H1 (cell line): Measurements from ENCODE around the gene POLR3F. TPM values are rescaled to one million over a fixed set of nuclear protein-coding genes. Genes with fewer than 3 reads are reported as not detected.

Source experiments
- CREB1 ChIP-seq: IDR thresholded peaks from 2 replicates; pipeline ENCODE4 v1.6.1; 2012; ENCODE audit warnings: inconsistent platforms
- EP300 ChIP-seq, 2 experiments: IDR thresholded peaks; 1 replicate in 1 of 2; 2 replicates in 1 of 2; pipeline ENCODE4 v1.6.1; 2011 to 2012; ENCODE audit warnings: low read depth in 2 of 2, low read length in 2 of 2, mild to moderate bottlenecking in 2 of 2, borderline replicate concordance in 1 of 2, inconsistent platforms in 1 of 2, moderate library complexity in 1 of 2
- JUND ChIP-seq: IDR thresholded peaks from 2 replicates; pipeline ENCODE4 v1.6.1; 2011; ENCODE audit warnings: mild to moderate bottlenecking, improper control_type of control experiment, low read length
- KDM4A ChIP-seq: IDR thresholded peaks from one replicate; pipeline ENCODE4 v1.7.1; 2012; ENCODE audit warnings: low read depth, mild to moderate bottlenecking, moderate library complexity, low read length, inconsistent platforms; ENCODE audit not compliant: severe bottlenecking
- MAX ChIP-seq: IDR thresholded peaks from 2 replicates; pipeline ENCODE4 v1.6.1; 2012; ENCODE audit warnings: inconsistent platforms
- POU5F1 ChIP-seq: IDR thresholded peaks from 2 replicates; pipeline ENCODE4 v1.6.1; 2011; ENCODE audit warnings: low read depth, mild to moderate bottlenecking, low read length, moderate library complexity
- SIN3A ChIP-seq, 2 experiments: IDR thresholded peaks in 1 of 2; conservative IDR thresholded peaks in 1 of 2; 2 replicates each; pipeline ENCODE4 v1.6.1; 2011 to 2012; ENCODE audit warnings: low read length in 2 of 2, improper control_type of control experiment in 1 of 2, low read depth in 1 of 2, mild to moderate bottlenecking in 1 of 2
- SIX5 ChIP-seq: IDR thresholded peaks from 2 replicates; pipeline ENCODE4 v1.6.1; 2011; ENCODE audit warnings: mild to moderate bottlenecking, low read depth, low read length
- SUZ12 ChIP-seq: fragments of 200-600 bp; sonication (generic); IDR thresholded peaks from 2 replicates; pipeline ENCODE4 v1.6.1; 2012; ENCODE audit warnings: mild to moderate bottlenecking, inconsistent platforms, low read length, moderate library complexity, mixed read lengths
- TEAD4 ChIP-seq: IDR thresholded peaks from 2 replicates; pipeline ENCODE4 v1.6.1; 2012; ENCODE audit warnings: low read depth, low read length, inconsistent platforms, mixed read lengths
- YY1 ChIP-seq: IDR thresholded peaks from 2 replicates; pipeline ENCODE4 v1.6.1; 2011; ENCODE audit warnings: low read depth, mild to moderate bottlenecking, low read length
- polyA plus RNA-seq, 7 experiments: library from polyadenylated mRNA; depleted of rRNA in 3 of 7; stranded (reverse) in 5 of 7; unstranded in 2 of 7; fragments of >200 nt in 5 of 7; fragments of 200-250 nt in 2 of 7; gene quantifications; 1 replicate in 5 of 7; 2 replicates in 1 of 7; 4 replicates in 1 of 7; pipeline versions ENCODE4 v1.2.1 to v1.2.3, GENCODE V29; 2011 to 2013; ENCODE audit warnings: missing spikeins in 2 of 7, mixed read lengths in 2 of 7
- total RNA-seq: library from RNA; stranded (reverse); fragmentation: NEBNext Ultra II Directional; extraction: Animal tissue kit (Norgen Biotek cat#: 25700); gene quantifications from 2 replicates; pipeline ENCODE4 v1.2.1, GENCODE V29; 2021
- TF ChIP-seq, protein P1 (sequence below): IDR thresholded peaks from 2 replicates; pipeline ENCODE4 v1.6.1; 2012; ENCODE audit warnings: inconsistent platforms
- TF ChIP-seq, protein P2 (sequence below): IDR thresholded peaks from 2 replicates; pipeline ENCODE4 v1.6.1; 2012; ENCODE audit warnings: low read length, inconsistent platforms

The POLR3F gene
- total and polyA plus RNA-seq, 2 of the 8 experiments (the other 6 are each of a cell fraction or from before 2014, with no cell fraction given) = 5.7 to 14.0 TPM

GRCh38 chr20:18466894-18467730 lies at the start of gene POLR3F, which contains the start of gene DZANK1 (continued):
- TF ChIP-seq SUZ12 (no peak), MAX (peak; percentile 45; the same call in 1 of the 2 replicates), POU5F1 (no peak), KDM4A (peak; percentile 100), TEAD4 (no peak), EP300 (IDR thresholded peaks at IDR 0.05; ENCODE audit: borderline replicate concordance in 1 of 2, low read depth in 2 of 2, low read length in 2 of 2) (0 out of 3 replicates have a peak, but pooled peaks of 1 of the 2 experiments have one; percentile 9), JUND (no peak), SIN3A (conservative IDR thresholded peaks at IDR 0.05 in 1 of 2, IDR thresholded peaks at IDR 0.05 in 1 of 2; ENCODE audit: low read depth in 1 of 2, low read length in 2 of 2) (peak; percentile 45 to 91; a peak in 2 of 4 replicates), SIX5 (peak; percentile 27; the same call in 1 of the 2 replicates), YY1 (no peak; the same call in 1 of the 2 replicates), CREB1 (no peak; the same call in 1 of the 2 replicates)
- TF ChIP-seq, protein P1, sequence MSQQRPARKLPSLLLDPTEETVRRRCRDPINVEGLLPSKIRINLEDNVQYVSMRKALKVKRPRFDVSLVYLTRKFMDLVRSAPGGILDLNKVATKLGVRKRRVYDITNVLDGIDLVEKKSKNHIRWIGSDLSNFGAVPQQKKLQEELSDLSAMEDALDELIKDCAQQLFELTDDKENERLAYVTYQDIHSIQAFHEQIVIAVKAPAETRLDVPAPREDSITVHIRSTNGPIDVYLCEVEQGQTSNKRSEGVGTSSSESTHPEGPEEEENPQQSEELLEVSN = 0 out of 2 replicates have a peak, but pooled peaks have one; percentile 30
- TF ChIP-seq, protein P2, sequence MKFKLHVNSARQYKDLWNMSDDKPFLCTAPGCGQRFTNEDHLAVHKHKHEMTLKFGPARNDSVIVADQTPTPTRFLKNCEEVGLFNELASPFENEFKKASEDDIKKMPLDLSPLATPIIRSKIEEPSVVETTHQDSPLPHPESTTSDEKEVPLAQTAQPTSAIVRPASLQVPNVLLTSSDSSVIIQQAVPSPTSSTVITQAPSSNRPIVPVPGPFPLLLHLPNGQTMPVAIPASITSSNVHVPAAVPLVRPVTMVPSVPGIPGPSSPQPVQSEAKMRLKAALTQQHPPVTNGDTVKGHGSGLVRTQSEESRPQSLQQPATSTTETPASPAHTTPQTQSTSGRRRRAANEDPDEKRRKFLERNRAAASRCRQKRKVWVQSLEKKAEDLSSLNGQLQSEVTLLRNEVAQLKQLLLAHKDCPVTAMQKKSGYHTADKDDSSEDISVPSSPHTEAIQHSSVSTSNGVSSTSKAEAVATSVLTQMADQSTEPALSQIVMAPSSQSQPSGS = no peak
